Left lung (tissue), 10 donors: ENCODE results near the gene AKAP7. TPM values are rescaled to one million over a fixed set of nuclear protein-coding genes. Genes with fewer than 3 reads are reported as not detected.

Experiments
- ATAC-seq: fragments of 200-7000 bp; cut with Tn5 transposase; one replicate; pipeline ENCODE4 v1.9.1; 2020; ENCODE audit warnings: moderate library complexity
- DNase-seq, 4 donors: peaks; one replicate each; pipeline ENCODE4 v3.0.0-alpha.2; 2013 to 2020
- H3K27ac ChIP-seq, 2 donors: fragments of 200-600 bp; sonication (generic) in 1 of 2; one replicate each; pipeline versions ENCODE4 v1.5.0 to v1.8.0; 2020 to 2021
- H3K27me3 ChIP-seq, 2 donors: fragments of 200-600 bp; sonication (generic) in 1 of 2; one replicate each; pipeline versions ENCODE4 v1.5.0 to v1.8.0; 2020 to 2021
- H3K36me3 ChIP-seq, 2 donors: fragments of 200-600 bp; sonication (generic) in 1 of 2; one replicate each; pipeline versions ENCODE4 v1.5.0 to v1.8.0; 2020 to 2021
- H3K4me1 ChIP-seq, 2 donors: fragments of 200-600 bp; one replicate each; pipeline ENCODE4 v1.8.0; 2021
- H3K4me3 ChIP-seq, 2 donors: fragments of 200-600 bp; sonication (generic) in 1 of 2; one replicate each; pipeline versions ENCODE4 v1.5.0 to v1.8.0; 2020 to 2021; ENCODE audit warnings: mild to moderate bottlenecking in 1 of 2
- H3K9me3 ChIP-seq, 2 donors: fragments of 200-600 bp; sonication (generic) in 1 of 2; one replicate each; pipeline versions ENCODE4 v1.5.0 to v1.8.0; 2020 to 2021
- CTCF ChIP-seq, 2 donors: fragments of 200-600 bp; sonication (generic) in 1 of 2; IDR thresholded peaks; one replicate each; pipeline versions ENCODE4 v1.5.0 to v1.8.0; 2021; ENCODE audit warnings: antibody characterized with exemption in 2 of 2
- intact Hi-C, 2 donors: fragments of 100-400 bp; cut with DNase I; formaldehyde crosslinking; loops; one replicate each; pipeline versions ENCODE4 v1.11.2 to v1.14.2; 2022
- polyA plus RNA-seq, 6 donors: library from polyadenylated mRNA; unstranded; fragments of 120-200 nt; gene quantifications; one replicate each; pipeline ENCODE4 v1.2.1, GENCODE V29; 2013; ENCODE audit not compliant: insufficient read length in 6 of 6
- total RNA-seq, 2 donors: library from RNA; stranded (reverse); fragmentation: NEBNext Ultra II Directional; extraction: Animal tissue kit (Norgen Biotek cat#: 25700); gene quantifications; one replicate each; pipeline ENCODE4 v1.2.1, GENCODE V29; 2021
- donor health status: DM: no; HTN: yes; CAD: no.
- donor health status: DM: no; HTN: no; CAD: no.

Gene AKAP7
- total and polyA plus RNA-seq, 8 donors: 9.3 to 28.2 (median 21.2) TPM

- no peaks in the 10 kb centered on the region for H3K27me3 ChIP-seq
- no peak overlapping the region for H3K4me3 ChIP-seq
- H3K9me3 ChIP-seq: peaks cover 0 to 2% of the 10 kb centered on the region in 2 donors
- DNase-seq (no peak), ATAC-seq (no peak)
- no peaks in the 10 kb centered on the region for H3K36me3 ChIP-seq
- no peak for TF ChIP-seq CTCF (IDR thresholded peaks at IDR 0.05)
- intact Hi-C loops: no loop called here
- no peaks in the 10 kb centered on the region for H3K4me1 ChIP-seq
- no peak overlapping the region for H3K27ac ChIP-seq
Measured at GRCh38 chr6:131231103-131231502, 95.8 kb downstream of the AKAP7 start.

- no peaks in the 10 kb centered on the region for H3K36me3 ChIP-seq
- no peak overlapping the region for H3K4me3 ChIP-seq
- no peaks in the 10 kb centered on the region for H3K4me1 ChIP-seq
- no peak for DNase-seq
- peaks cover 0 to 2% of the 10 kb centered on the region in 2 donors for H3K9me3 ChIP-seq
- TF ChIP-seq CTCF (IDR thresholded peaks at IDR 0.05): no peak
- H3K27ac ChIP-seq: no peak overlapping the region
- intact Hi-C loops: no loop called here
- ATAC-seq: no peak
- no peaks in the 10 kb centered on the region for H3K27me3 ChIP-seq
Measured at GRCh38 chr6:131231891-131232290, 96.6 kb downstream of the AKAP7 start.

GRCh38 chr6:131244942-131245341 is 109.7 kb downstream of the AKAP7 start:
- intact Hi-C loops: no loop called here
- Histone ChIP-seq H3K9me3 (peaks cover 0 to 4% of the 10 kb centered on the region in 2 donors), H3K27ac (no peak overlapping the region), H3K27me3 (no peaks in the 10 kb centered on the region), H3K4me1 (peaks cover 0 to 2% of the 10 kb centered on the region in 2 donors), H3K4me3 (no peak overlapping the region), H3K36me3 (no peaks in the 10 kb centered on the region)
- DNase-seq: no peak
- no peak for ATAC-seq
- no peak for TF ChIP-seq CTCF (IDR thresholded peaks at IDR 0.05)

GRCh38 chr6:131250122-131250521 is 114.9 kb downstream of the AKAP7 start:
- H3K27ac ChIP-seq: peak overlapping the region in 1 of 2 donors; percentile 44
- H3K9me3 ChIP-seq: no peaks in the 10 kb centered on the region
- peak overlapping the region; percentile 24 to 27 for H3K4me3 ChIP-seq
- H3K27me3 ChIP-seq: no peaks in the 10 kb centered on the region
- peak; percentile 47 to 81 (median 72) for DNase-seq
- intact Hi-C loops: no loop called here
- TF ChIP-seq CTCF (IDR thresholded peaks at IDR 0.05): no peak
- H3K4me1 ChIP-seq: peaks cover 0 to 8% of the 10 kb centered on the region in 2 donors
- no peaks in the 10 kb centered on the region for H3K36me3 ChIP-seq
- ATAC-seq: peak; percentile 97

DNA sequence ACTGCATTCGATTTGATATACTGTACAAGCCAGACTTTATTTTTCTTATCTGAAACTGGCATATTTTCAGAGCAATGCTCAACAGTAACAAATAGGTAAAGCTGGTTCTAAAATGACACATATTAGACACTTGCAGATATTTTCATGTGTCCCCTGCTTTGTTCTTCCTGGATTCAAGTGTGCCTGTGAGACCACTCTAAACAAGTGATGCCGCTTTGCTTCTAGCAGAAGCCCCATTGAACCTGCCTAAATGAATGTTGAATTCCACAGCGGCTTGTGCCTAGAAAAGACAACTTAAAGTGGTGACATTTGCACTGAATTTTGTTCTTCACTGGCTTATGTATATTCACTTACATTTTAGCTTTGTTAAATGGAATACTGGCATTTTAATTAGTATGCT is 115.7 kb downstream of the AKAP7 start:
- no peaks in the 10 kb centered on the region for H3K36me3 ChIP-seq
- peaks cover 0 to 11% of the 10 kb centered on the region in 2 donors for H3K4me1 ChIP-seq
- H3K4me3 ChIP-seq: peak overlapping the region; percentile 24 to 27
- no peak for TF ChIP-seq CTCF (IDR thresholded peaks at IDR 0.05)
- no peak for DNase-seq
- peak; percentile 22 for ATAC-seq
- H3K27me3 ChIP-seq: no peaks in the 10 kb centered on the region
- no peak overlapping the region for H3K27ac ChIP-seq
- H3K9me3 ChIP-seq: no peaks in the 10 kb centered on the region
- intact Hi-C loops: no loop called here
